ENCODE data around the gene UNC5A.

Gene UNC5A

DNA sequence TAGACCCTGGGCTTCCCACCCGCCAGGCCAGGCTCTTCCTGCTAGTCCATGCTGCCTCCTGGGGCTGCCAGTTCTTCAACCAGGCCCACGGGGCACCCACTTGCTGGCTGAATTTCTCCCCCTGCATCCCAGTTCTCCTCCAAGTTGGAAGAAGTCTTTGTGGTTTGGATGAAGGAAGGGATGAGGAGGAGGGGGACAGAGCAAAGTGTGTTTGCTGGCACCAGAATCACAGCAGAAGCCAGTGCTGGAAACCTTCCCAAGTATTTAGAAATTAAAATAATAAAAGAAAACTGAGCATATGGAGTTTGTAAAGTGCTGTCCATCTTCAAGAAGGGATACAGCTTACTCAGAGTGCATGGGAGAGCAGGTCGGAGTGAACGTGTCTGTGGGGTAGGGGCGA is 19.4 kb upstream of the UNC5A start:
- no peak for DNase-seq
- CTCF ChIA-PET = no interaction called here
- Histone ChIP-seq H3K9me3 (ENCODE audit: control extremely low read depth in 1 of 5, control insufficient read depth in 4 of 5, insufficient read depth in 2 of 5, low read depth in 1 of 5, low read length in 4 of 5) (no peaks in the 10 kb centered on the region), H3K27me3 (replicated peaks in 2 of 5; ENCODE audit: control insufficient read depth in 4 of 5, insufficient read depth in 5 of 5, low read length in 4 of 5) (peaks cover 4 to 95% (median 30%) of the 10 kb centered on the region in 5 experiments), H3K4me1 (ENCODE audit: control extremely low read depth in 1 of 4, control insufficient read depth in 4 of 4, insufficient read depth in 4 of 4, low read length in 3 of 4) (no peaks in the 10 kb centered on the region), H3K4me3 (ENCODE audit: control insufficient read depth in 1 of 7, extremely low read depth in 1 of 7, insufficient read depth in 4 of 7, low read depth in 2 of 7, low read length in 6 of 7) (no peak overlapping the region), H3K27ac (ENCODE audit: insufficient read depth in 1 of 2, low read depth in 1 of 2, low read length in 2 of 2, poor library complexity in 1 of 2, severe bottlenecking in 2 of 2) (no peak overlapping the region), H3K36me3 (ENCODE audit: control insufficient read depth in 4 of 4, insufficient read depth in 4 of 4, low read length in 3 of 4) (no peaks in the 10 kb centered on the region)
- POLR2A ChIA-PET = no interaction called here
- no CpG with 5 or more reads among the region's 5 CpGs for WGBS (ENCODE audit: insufficient coverage)

DNA sequence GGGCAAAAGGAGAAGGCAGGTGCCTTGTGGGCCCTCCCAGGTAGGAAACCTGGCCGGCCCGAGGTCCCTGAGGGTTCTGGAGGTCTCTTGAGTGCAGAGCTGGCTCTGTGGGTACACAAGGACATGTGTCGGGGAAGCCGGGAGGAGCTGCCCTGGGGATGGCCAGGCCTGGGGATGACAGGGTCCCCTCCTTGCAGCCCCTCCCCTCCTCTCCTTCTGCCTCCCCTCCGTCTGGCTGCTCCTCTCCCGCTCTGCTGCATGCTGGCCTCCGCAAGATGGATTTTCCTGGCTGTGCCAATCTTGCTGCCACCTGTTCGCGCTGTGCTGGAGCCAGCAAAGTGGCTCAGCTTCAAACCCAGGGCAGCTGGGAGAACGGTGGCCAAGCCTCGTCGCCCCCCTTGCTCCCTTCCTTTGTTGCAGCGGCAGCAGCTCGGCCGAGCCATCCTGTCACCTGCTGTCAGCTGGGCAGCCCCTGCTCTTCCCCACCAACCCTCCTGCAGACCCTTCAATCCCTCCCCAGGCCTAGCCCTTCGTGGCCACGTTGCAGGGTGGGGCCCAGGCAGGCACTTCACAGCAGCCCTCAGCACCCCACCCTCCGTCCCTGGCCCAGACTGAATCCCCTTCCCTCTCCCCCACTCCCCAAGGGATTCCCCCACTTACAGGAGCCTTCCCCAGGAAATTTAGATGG is 17.6 kb upstream of the UNC5A start:
- no peak overlapping the region for H3K4me3 ChIP-seq (ENCODE audit: control insufficient read depth in 1 of 7, extremely low read depth in 1 of 7, insufficient read depth in 4 of 7, low read depth in 2 of 7, low read length in 6 of 7)
- H3K27ac ChIP-seq (ENCODE audit: insufficient read depth in 1 of 2, low read depth in 1 of 2, low read length in 2 of 2, poor library complexity in 1 of 2, severe bottlenecking in 2 of 2) = no peak overlapping the region
- CTCF ChIA-PET = no interaction called here
- no peaks in the 10 kb centered on the region for H3K36me3 ChIP-seq (ENCODE audit: control insufficient read depth in 4 of 4, insufficient read depth in 4 of 4, low read length in 3 of 4)
- POLR2A ChIA-PET = no interaction called here
- no peak for DNase-seq
- no peaks in the 10 kb centered on the region for H3K4me1 ChIP-seq (ENCODE audit: control extremely low read depth in 1 of 4, control insufficient read depth in 4 of 4, insufficient read depth in 4 of 4, low read length in 3 of 4)
- H3K27me3 ChIP-seq (replicated peaks in 2 of 5; ENCODE audit: control insufficient read depth in 4 of 5, insufficient read depth in 5 of 5, low read length in 4 of 5) = peaks cover 4 to 96% (median 24%) of the 10 kb centered on the region in 5 experiments
- WGBS (ENCODE audit: insufficient coverage) = 82% methylated on average over 14 of the region's 18 CpGs
- no peaks in the 10 kb centered on the region for H3K9me3 ChIP-seq (ENCODE audit: control extremely low read depth in 1 of 5, control insufficient read depth in 4 of 5, insufficient read depth in 2 of 5, low read depth in 1 of 5, low read length in 4 of 5)

DNA sequence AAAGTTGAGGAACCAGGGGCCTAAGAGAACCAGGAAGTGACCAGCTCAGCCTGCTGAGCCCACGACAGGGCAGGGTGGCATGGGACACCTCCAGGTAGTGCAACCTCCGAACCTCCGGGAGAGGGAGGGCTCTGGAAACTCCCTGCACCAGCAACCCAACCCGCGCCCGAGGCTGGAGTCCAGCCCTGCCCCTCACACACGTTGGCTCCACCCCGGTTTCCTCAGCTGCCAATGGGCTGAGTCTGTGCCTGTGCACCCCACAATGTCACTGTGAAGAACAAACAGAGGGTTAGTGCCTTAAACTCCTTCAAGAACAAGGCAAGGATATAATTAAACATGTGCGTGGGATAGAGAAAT is 17.0 kb upstream of the UNC5A start:
- Histone ChIP-seq H3K4me3 (ENCODE audit: control insufficient read depth in 1 of 7, extremely low read depth in 1 of 7, insufficient read depth in 4 of 7, low read depth in 2 of 7, low read length in 6 of 7) (no peak overlapping the region), H3K9me3 (ENCODE audit: control extremely low read depth in 1 of 5, control insufficient read depth in 4 of 5, insufficient read depth in 2 of 5, low read depth in 1 of 5, low read length in 4 of 5) (no peaks in the 10 kb centered on the region), H3K27me3 (replicated peaks in 2 of 5; ENCODE audit: control insufficient read depth in 4 of 5, insufficient read depth in 5 of 5, low read length in 4 of 5) (peaks cover 3 to 96% (median 20%) of the 10 kb centered on the region in 5 experiments), H3K27ac (ENCODE audit: insufficient read depth in 1 of 2, low read depth in 1 of 2, low read length in 2 of 2, poor library complexity in 1 of 2, severe bottlenecking in 2 of 2) (no peak overlapping the region), H3K36me3 (ENCODE audit: control insufficient read depth in 4 of 4, insufficient read depth in 4 of 4, low read length in 3 of 4) (no peaks in the 10 kb centered on the region), H3K4me1 (ENCODE audit: control extremely low read depth in 1 of 4, control insufficient read depth in 4 of 4, insufficient read depth in 4 of 4, low read length in 3 of 4) (no peaks in the 10 kb centered on the region)
- no peak for DNase-seq
- WGBS (ENCODE audit: insufficient coverage) = 60% methylated on average over 6 of the region's 9 CpGs
- ChIA-PET POLR2A (no interaction called here), CTCF (no interaction called here)

DNA sequence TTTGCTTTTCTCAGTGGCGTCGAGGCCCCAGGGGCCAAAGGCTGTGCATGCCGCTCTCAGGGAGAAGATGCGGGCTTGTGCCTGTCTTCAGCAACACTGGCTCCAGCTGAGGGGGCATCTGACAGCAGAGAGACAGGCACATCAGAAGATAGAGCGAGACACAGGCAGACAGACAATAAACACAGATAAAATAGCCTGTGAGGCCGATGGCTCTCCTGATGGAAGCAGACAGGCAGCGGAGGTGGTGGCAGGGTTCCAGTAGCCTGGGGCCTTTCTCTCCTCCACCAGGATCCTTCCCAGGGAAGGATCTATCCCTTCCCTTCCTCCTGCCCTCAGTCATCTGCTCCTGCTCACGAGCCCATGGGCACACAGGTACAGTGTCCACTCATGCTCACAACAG is 16.6 kb upstream of the UNC5A start:
- H3K27me3 ChIP-seq (replicated peaks in 2 of 5; ENCODE audit: control insufficient read depth in 4 of 5, insufficient read depth in 5 of 5, low read length in 4 of 5) = peaks cover 2 to 95% (median 18%) of the 10 kb centered on the region in 5 experiments
- POLR2A ChIA-PET = no interaction called here
- DNase-seq = no peak
- 85% methylated on average over 7 of the region's 8 CpGs for WGBS (ENCODE audit: insufficient coverage)
- H3K4me3 ChIP-seq (ENCODE audit: control insufficient read depth in 1 of 7, extremely low read depth in 1 of 7, insufficient read depth in 4 of 7, low read depth in 2 of 7, low read length in 6 of 7) = no peak overlapping the region
- CTCF ChIA-PET = no interaction called here
- no peaks in the 10 kb centered on the region for H3K4me1 ChIP-seq (ENCODE audit: control extremely low read depth in 1 of 4, control insufficient read depth in 4 of 4, insufficient read depth in 4 of 4, low read length in 3 of 4)
- H3K9me3 ChIP-seq (ENCODE audit: control extremely low read depth in 1 of 5, control insufficient read depth in 4 of 5, insufficient read depth in 2 of 5, low read depth in 1 of 5, low read length in 4 of 5) = no peaks in the 10 kb centered on the region
- H3K27ac ChIP-seq (ENCODE audit: insufficient read depth in 1 of 2, low read depth in 1 of 2, low read length in 2 of 2, poor library complexity in 1 of 2, severe bottlenecking in 2 of 2) = no peak overlapping the region
- no peaks in the 10 kb centered on the region for H3K36me3 ChIP-seq (ENCODE audit: control insufficient read depth in 4 of 4, insufficient read depth in 4 of 4, low read length in 3 of 4)

GRCh38 chr5:176794509-176794908 is 15.8 kb upstream of the UNC5A start:
- Histone ChIP-seq H3K4me3 (ENCODE audit: control insufficient read depth in 1 of 7, extremely low read depth in 1 of 7, insufficient read depth in 4 of 7, low read depth in 2 of 7, low read length in 6 of 7) (no peak overlapping the region), H3K9me3 (ENCODE audit: control extremely low read depth in 1 of 5, control insufficient read depth in 4 of 5, insufficient read depth in 2 of 5, low read depth in 1 of 5, low read length in 4 of 5) (no peaks in the 10 kb centered on the region), H3K36me3 (ENCODE audit: control insufficient read depth in 4 of 4, insufficient read depth in 4 of 4, low read length in 3 of 4) (no peaks in the 10 kb centered on the region), H3K27me3 (replicated peaks in 2 of 5; ENCODE audit: control insufficient read depth in 4 of 5, insufficient read depth in 5 of 5, low read length in 4 of 5) (peaks cover 0 to 95% (median 14%) of the 10 kb centered on the region in 5 experiments), H3K4me1 (ENCODE audit: control extremely low read depth in 1 of 4, control insufficient read depth in 4 of 4, insufficient read depth in 4 of 4, low read length in 3 of 4) (no peaks in the 10 kb centered on the region), H3K27ac (ENCODE audit: insufficient read depth in 1 of 2, low read depth in 1 of 2, low read length in 2 of 2, poor library complexity in 1 of 2, severe bottlenecking in 2 of 2) (no peak overlapping the region)
- ChIA-PET CTCF (no interaction called here), POLR2A (no interaction called here)
- WGBS (ENCODE audit: insufficient coverage) = 93% methylated on average over 6 of the region's 6 CpGs
- no peak for DNase-seq

- peaks cover 0 to 78% (median 11%) of the 10 kb centered on the region in 5 experiments for H3K27me3 ChIP-seq (replicated peaks in 2 of 5; ENCODE audit: control insufficient read depth in 4 of 5, insufficient read depth in 5 of 5, low read length in 4 of 5)
- no peaks in the 10 kb centered on the region for H3K9me3 ChIP-seq (ENCODE audit: control extremely low read depth in 1 of 5, control insufficient read depth in 4 of 5, insufficient read depth in 2 of 5, low read depth in 1 of 5, low read length in 4 of 5)
- ChIA-PET POLR2A (no interaction called here), CTCF (no interaction called here)
- no peaks in the 10 kb centered on the region for H3K4me1 ChIP-seq (ENCODE audit: control extremely low read depth in 1 of 4, control insufficient read depth in 4 of 4, insufficient read depth in 4 of 4, low read length in 3 of 4)
- no peak for DNase-seq
- no peak overlapping the region for H3K27ac ChIP-seq (ENCODE audit: insufficient read depth in 1 of 2, low read depth in 1 of 2, low read length in 2 of 2, poor library complexity in 1 of 2, severe bottlenecking in 2 of 2)
- H3K36me3 ChIP-seq (ENCODE audit: control insufficient read depth in 4 of 4, insufficient read depth in 4 of 4, low read length in 3 of 4) = no peaks in the 10 kb centered on the region
- 67% methylated on average over 3 of the region's 9 CpGs for WGBS (ENCODE audit: insufficient coverage)
- H3K4me3 ChIP-seq (ENCODE audit: control insufficient read depth in 1 of 7, extremely low read depth in 1 of 7, insufficient read depth in 4 of 7, low read depth in 2 of 7, low read length in 6 of 7) = no peak overlapping the region
Measured at GRCh38 chr5:176796411-176796810, 13.9 kb upstream of the UNC5A start.

DNA sequence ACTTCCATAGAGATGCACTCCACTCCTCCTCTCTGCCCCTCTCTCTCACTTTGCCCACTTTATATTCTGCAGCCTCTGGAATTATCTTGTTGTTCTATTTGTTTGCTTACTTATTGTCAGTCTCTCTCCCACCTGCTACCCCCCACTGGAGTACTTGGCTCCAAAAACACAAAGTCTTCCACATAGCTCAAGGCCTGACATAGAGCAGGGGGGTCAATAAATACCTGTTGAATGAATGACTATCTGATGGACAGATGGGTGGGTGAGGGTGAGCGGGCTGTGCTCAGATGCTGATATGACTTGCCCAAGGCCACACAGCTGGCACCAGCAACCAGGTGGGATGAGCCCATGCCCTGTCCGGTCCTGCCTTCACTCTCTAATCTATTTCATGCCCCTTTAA is 13.4 kb upstream of the UNC5A start:
- Histone ChIP-seq H3K9me3 (ENCODE audit: control extremely low read depth in 1 of 5, control insufficient read depth in 4 of 5, insufficient read depth in 2 of 5, low read depth in 1 of 5, low read length in 4 of 5) (no peaks in the 10 kb centered on the region), H3K4me3 (ENCODE audit: control insufficient read depth in 1 of 7, extremely low read depth in 1 of 7, insufficient read depth in 4 of 7, low read depth in 2 of 7, low read length in 6 of 7) (no peak overlapping the region), H3K4me1 (ENCODE audit: control extremely low read depth in 1 of 4, control insufficient read depth in 4 of 4, insufficient read depth in 4 of 4, low read length in 3 of 4) (no peaks in the 10 kb centered on the region), H3K36me3 (ENCODE audit: control insufficient read depth in 4 of 4, insufficient read depth in 4 of 4, low read length in 3 of 4) (no peaks in the 10 kb centered on the region), H3K27ac (ENCODE audit: insufficient read depth in 1 of 2, low read depth in 1 of 2, low read length in 2 of 2, poor library complexity in 1 of 2, severe bottlenecking in 2 of 2) (no peak overlapping the region), H3K27me3 (replicated peaks in 2 of 5; ENCODE audit: control insufficient read depth in 4 of 5, insufficient read depth in 5 of 5, low read length in 4 of 5) (peaks cover 0 to 76% (median 11%) of the 10 kb centered on the region in 5 experiments)
- ChIA-PET POLR2A (no interaction called here), CTCF (no interaction called here)
- DNase-seq = no peak
- 100% methylated on average over 1 of the region's 2 CpGs for WGBS (ENCODE audit: insufficient coverage)
